PC-3 (cell line): Measurements from ENCODE around the gene LHFPL3.

Experiments
- EZH2 ChIP-seq: fragments of 300-600 bp; sonication (generic); IDR thresholded peaks from one replicate; pipeline ENCODE4 v1.6.1; 2017; ENCODE audit warnings: antibody characterized with exemption, mild to moderate bottlenecking, low read length; ENCODE audit not compliant: unreplicated experiment
- EZH2phosphoT487 ChIP-seq: fragments of 300-600 bp; sonication (generic); IDR thresholded peaks from 2 replicates; pipeline ENCODE4 v1.6.1; 2018; ENCODE audit warnings: mild to moderate bottlenecking, antibody characterized with exemption, low read length, borderline replicate concordance
- TF ChIP-seq, protein P1 (sequence below): fragments of 300-600 bp; sonication (generic); conservative IDR thresholded peaks from 2 replicates; pipeline ENCODE4 v1.5.1; 2017; ENCODE audit warnings: antibody characterized with exemption, low read depth, mild to moderate bottlenecking, low read length

DNA sequence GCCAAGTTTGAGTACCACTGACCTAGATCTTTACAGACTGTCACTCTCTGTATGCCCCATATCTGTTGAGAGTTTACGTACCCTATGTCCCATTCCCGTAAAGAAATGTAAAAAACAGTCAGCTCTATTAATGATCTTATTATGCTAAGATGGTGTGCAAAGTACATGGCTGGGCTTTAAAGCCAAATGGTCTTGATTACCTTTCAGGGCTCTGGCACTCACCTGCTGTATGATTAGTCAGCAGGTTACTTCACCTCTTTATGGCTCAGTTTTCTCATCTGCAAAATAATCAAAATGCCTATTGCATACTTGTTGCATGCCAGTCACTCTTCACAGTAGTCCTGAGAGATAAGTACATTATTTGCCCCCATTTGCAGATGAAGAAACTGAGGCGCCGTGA, 54.2 kb downstream of the LHFPL3 start:
- TF ChIP-seq, protein P1, sequence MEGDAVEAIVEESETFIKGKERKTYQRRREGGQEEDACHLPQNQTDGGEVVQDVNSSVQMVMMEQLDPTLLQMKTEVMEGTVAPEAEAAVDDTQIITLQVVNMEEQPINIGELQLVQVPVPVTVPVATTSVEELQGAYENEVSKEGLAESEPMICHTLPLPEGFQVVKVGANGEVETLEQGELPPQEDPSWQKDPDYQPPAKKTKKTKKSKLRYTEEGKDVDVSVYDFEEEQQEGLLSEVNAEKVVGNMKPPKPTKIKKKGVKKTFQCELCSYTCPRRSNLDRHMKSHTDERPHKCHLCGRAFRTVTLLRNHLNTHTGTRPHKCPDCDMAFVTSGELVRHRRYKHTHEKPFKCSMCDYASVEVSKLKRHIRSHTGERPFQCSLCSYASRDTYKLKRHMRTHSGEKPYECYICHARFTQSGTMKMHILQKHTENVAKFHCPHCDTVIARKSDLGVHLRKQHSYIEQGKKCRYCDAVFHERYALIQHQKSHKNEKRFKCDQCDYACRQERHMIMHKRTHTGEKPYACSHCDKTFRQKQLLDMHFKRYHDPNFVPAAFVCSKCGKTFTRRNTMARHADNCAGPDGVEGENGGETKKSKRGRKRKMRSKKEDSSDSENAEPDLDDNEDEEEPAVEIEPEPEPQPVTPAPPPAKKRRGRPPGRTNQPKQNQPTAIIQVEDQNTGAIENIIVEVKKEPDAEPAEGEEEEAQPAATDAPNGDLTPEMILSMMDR: no peak
- TF ChIP-seq EZH2: no peak
- TF ChIP-seq EZH2phosphoT487: no peak
